SU-DHL-6 (cell line): ENCODE results near the gene SLC35F5.

Experiments used
- CTCF ChIP-seq: fragments of 200-600 bp; sonication (generic); IDR thresholded peaks from one replicate; pipeline ENCODE4 v1.5.1; 2017; ENCODE audit warnings: antibody characterized with exemption, mild to moderate bottlenecking, low read length, moderate library complexity; ENCODE audit not compliant: insufficient read depth, poor library complexity, severe bottlenecking
- EZH2phosphoT487 ChIP-seq: fragments of 200-600 bp; sonication (generic), shearing (Covaris generic); conservative IDR thresholded peaks from 2 replicates; pipeline ENCODE4 v1.6.1; 2018; ENCODE audit warnings: mild to moderate bottlenecking, antibody characterized with exemption, low read length, moderate library complexity, mixed read lengths

GRCh38 chr2:113692698-113693428 is 63.6 kb downstream of the SLC35F5 start:
- TF ChIP-seq CTCF, result no peak
- TF ChIP-seq EZH2phosphoT487, result no peak
